ENCODE measurements around the gene GPATCH2L.

GPATCH2L gene

DNA sequence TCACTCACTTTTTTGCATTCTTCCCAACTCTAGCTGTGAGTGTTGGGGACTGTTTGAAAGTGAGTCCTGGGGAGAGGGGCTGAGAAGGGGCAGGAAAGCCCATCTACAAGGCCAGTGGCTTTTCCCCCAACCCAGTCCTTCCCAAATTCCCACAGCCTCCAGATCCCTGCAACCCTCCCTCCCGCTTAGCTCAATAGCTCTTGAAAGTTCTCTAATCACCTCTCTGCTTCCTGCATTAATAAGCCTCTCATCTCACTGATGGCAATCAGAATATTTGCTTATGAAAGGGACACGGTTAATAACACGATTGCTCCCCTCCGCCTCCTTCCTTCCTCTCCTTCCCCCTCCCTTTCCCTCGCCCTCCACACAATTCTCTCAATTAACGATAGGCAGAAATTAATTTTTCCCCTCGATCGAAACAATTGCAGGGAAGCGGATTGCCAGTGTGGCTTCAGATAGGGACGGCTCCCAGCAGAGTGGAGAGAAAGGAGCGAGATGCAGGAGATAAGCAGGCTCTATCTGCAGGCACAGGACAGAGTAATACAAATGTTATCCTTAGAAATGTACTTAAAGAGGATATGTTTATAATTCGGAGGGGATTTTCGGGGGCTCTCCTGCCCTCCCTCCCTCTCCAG is 15.1 kb upstream of the GPATCH2L start:
- Histone ChIP-seq H3K79me2 (ENCODE audit: insufficient read depth, low read length) (no peaks in the 10 kb centered on the region), H3K9me2 (ENCODE audit: low read depth, low read length) (no peaks in the 10 kb centered on the region), H4K20me1 (ENCODE audit: insufficient read depth, low read length) (no peaks in the 10 kb centered on the region), H3K27me3 (ENCODE audit: insufficient read depth, low read length) (no peaks in the 10 kb centered on the region), H3K4me2 (ENCODE audit: low read length) (no peak overlapping the region), H3F3A (ENCODE audit: insufficient read depth, low read length) (no peaks in the 10 kb centered on the region), H3K9me3 (ENCODE audit: low read length) (no peaks in the 10 kb centered on the region), H2AFZ (ENCODE audit: low read length) (no peak overlapping the region), H3K4me1 (ENCODE audit: insufficient read depth, low read length, severe bottlenecking) (no peaks in the 10 kb centered on the region), H3K4me3 (ENCODE audit: low read depth, low read length, poor library complexity, severe bottlenecking) (no peak overlapping the region), H3K9ac (ENCODE audit: low read length) (no peak overlapping the region), H3K27ac (ENCODE audit: low read depth, low read length, poor library complexity, severe bottlenecking) (no peak overlapping the region), H3K36me3 (ENCODE audit: insufficient read depth, low read length) (no peaks in the 10 kb centered on the region)
- TF ChIP-seq EZH2 (IDR thresholded peaks at IDR 0.05; ENCODE audit: borderline replicate concordance, low read length) = no peak
- TF ChIP-seq, protein P1, sequence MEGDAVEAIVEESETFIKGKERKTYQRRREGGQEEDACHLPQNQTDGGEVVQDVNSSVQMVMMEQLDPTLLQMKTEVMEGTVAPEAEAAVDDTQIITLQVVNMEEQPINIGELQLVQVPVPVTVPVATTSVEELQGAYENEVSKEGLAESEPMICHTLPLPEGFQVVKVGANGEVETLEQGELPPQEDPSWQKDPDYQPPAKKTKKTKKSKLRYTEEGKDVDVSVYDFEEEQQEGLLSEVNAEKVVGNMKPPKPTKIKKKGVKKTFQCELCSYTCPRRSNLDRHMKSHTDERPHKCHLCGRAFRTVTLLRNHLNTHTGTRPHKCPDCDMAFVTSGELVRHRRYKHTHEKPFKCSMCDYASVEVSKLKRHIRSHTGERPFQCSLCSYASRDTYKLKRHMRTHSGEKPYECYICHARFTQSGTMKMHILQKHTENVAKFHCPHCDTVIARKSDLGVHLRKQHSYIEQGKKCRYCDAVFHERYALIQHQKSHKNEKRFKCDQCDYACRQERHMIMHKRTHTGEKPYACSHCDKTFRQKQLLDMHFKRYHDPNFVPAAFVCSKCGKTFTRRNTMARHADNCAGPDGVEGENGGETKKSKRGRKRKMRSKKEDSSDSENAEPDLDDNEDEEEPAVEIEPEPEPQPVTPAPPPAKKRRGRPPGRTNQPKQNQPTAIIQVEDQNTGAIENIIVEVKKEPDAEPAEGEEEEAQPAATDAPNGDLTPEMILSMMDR (IDR thresholded peaks at IDR 0.05; ENCODE audit: low read length) = no peak

DNA sequence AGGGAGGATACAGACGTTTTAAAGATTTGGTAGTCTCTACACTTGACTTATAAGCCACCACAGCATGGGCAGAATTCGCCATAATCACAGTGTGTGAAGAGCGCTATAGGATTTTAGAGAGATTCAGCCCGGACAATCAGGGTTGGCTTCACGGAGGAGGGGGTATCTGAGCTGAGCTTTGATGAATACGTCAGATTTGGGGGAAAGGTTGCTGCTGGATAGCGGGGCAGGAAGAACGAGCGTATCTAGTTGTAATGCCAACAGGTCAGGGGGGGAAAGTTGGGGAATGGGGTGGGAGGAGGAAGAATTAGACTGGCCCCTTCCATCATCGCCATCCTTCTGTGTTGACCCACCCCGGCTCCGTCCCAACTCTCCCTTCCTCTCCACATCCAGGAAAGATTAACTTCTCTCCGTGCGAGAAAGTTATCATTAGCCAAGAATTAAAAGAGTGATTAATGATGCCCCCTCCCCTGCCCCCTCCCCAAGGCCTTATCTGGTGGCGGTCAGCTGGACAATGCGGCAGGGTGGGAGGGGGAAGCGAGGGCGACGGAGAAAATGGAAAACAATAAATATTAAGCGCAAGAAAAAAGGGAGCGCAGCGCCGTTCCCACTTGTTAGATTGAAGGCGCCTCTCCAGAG is 13.5 kb upstream of the GPATCH2L start:
- Histone ChIP-seq H3K36me3 (ENCODE audit: insufficient read depth, low read length) (no peaks in the 10 kb centered on the region; the same call in 1 of the 2 replicates), H3K9me3 (ENCODE audit: low read length) (no peaks in the 10 kb centered on the region), H3K9ac (ENCODE audit: low read length) (no peak overlapping the region), H3K27ac (ENCODE audit: low read depth, low read length, poor library complexity, severe bottlenecking) (no peak overlapping the region), H4K20me1 (ENCODE audit: insufficient read depth, low read length) (no peaks in the 10 kb centered on the region), H3F3A (ENCODE audit: insufficient read depth, low read length) (no peaks in the 10 kb centered on the region), H3K4me3 (ENCODE audit: low read depth, low read length, poor library complexity, severe bottlenecking) (no peak overlapping the region), H3K9me2 (ENCODE audit: low read depth, low read length) (no peaks in the 10 kb centered on the region), H3K4me1 (ENCODE audit: insufficient read depth, low read length, severe bottlenecking) (no peaks in the 10 kb centered on the region), H3K27me3 (ENCODE audit: insufficient read depth, low read length) (no peaks in the 10 kb centered on the region), H3K79me2 (ENCODE audit: insufficient read depth, low read length) (no peaks in the 10 kb centered on the region), H3K4me2 (ENCODE audit: low read length) (no peak overlapping the region), H2AFZ (ENCODE audit: low read length) (no peak overlapping the region)
- no peak for TF ChIP-seq EZH2 (IDR thresholded peaks at IDR 0.05; ENCODE audit: borderline replicate concordance, low read length)
- TF ChIP-seq, protein P1 (IDR thresholded peaks at IDR 0.05; ENCODE audit: low read length) = no peak

DNA sequence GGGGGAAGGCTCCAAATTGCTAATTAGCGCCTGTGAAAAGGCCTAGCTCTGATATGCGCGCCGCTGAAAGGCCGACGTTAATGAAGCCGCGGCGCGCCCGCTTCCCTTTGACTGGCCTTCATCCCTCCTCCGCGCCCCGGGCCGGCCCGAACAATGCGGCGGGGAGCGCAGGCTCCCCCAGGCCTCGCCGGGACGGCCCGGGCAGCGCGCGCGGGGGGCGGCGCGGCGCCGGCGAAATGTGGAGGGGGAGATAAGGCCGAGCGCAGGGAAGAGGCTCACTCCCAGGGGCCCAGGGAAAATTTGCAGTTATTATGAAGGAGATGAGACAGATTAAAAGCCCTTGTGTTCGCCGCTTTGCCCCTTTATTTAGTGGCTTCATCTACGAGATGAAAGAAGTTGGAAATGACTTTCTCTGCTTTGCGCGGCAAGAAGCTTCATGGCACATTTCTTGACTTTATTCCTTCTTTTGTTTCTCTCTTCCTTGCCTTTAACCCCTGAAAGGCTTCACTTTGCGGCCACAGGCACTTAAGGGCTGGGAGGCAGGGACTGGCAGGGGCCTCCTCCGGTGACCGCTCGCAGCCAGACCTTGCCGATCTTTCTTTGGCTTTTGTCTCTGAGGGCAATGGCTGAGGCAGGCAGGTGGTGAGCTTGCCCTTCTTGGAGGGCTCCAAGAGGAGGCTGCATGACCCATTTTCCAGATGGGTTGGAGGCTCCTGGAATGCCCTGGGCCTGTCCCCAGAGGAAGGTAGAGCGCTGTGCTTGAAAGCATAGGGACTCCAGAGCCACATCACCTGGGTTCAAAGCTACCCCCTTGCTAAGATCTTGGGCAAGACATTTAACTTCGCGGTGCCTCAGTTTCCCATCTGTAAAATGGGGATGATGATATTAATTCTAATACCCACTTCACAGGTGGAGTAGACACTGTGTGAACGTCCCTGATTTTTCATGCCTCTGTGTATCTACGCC is 12.7 kb upstream of the GPATCH2L start:
- no peaks in the 10 kb centered on the region for H3K27me3 ChIP-seq (ENCODE audit: insufficient read depth, low read length)
- no peak overlapping the region for H3K27ac ChIP-seq (ENCODE audit: low read depth, low read length, poor library complexity, severe bottlenecking)
- H3K4me2 ChIP-seq (ENCODE audit: low read length) = no peak overlapping the region
- H3K79me2 ChIP-seq (ENCODE audit: insufficient read depth, low read length) = no peaks in the 10 kb centered on the region
- no peaks in the 10 kb centered on the region for H3K9me2 ChIP-seq (ENCODE audit: low read depth, low read length)
- H3K9ac ChIP-seq (ENCODE audit: low read length) = no peak overlapping the region
- no peaks in the 10 kb centered on the region; the same call in 1 of the 2 replicates for H3K36me3 ChIP-seq (ENCODE audit: insufficient read depth, low read length)
- no peaks in the 10 kb centered on the region for H4K20me1 ChIP-seq (ENCODE audit: insufficient read depth, low read length)
- no peaks in the 10 kb centered on the region for H3K4me1 ChIP-seq (ENCODE audit: insufficient read depth, low read length, severe bottlenecking)
- no peak overlapping the region for H3K4me3 ChIP-seq (ENCODE audit: low read depth, low read length, poor library complexity, severe bottlenecking)
- no peak overlapping the region for H2AFZ ChIP-seq (ENCODE audit: low read length)
- H3F3A ChIP-seq (ENCODE audit: insufficient read depth, low read length) = no peaks in the 10 kb centered on the region
- peaks cover 6% of the 10 kb centered on the region; the same call in 1 of the 2 replicates for H3K9me3 ChIP-seq (ENCODE audit: low read length)
- TF ChIP-seq, protein P1 (IDR thresholded peaks at IDR 0.05; ENCODE audit: low read length) = no peak
- no peak for TF ChIP-seq EZH2 (IDR thresholded peaks at IDR 0.05; ENCODE audit: borderline replicate concordance, low read length)

All from OCI-LY1 (cell line).